Neural cell (in vitro differentiated cells): ENCODE measurements around the gene SIGLEC9.

Source experiments
- CTCF ChIP-seq: fragments of 450-650 bp; IDR thresholded peaks from 2 replicates; pipeline ENCODE4 v1.5.1; 2014; ENCODE audit warnings: antibody characterized with exemption, mild to moderate bottlenecking, moderate library complexity; ENCODE audit not compliant: poor library complexity, severe bottlenecking
- EP300 ChIP-seq: fragments of 450-650 bp; conservative IDR thresholded peaks from 2 replicates; pipeline ENCODE4 v1.6.1; 2014; ENCODE audit warnings: antibody characterized with exemption, mild to moderate bottlenecking, moderate library complexity; ENCODE audit not compliant: poor library complexity, severe bottlenecking
- EZH2 ChIP-seq: fragments of 200-600, 300-800 bp; shearing (Covaris generic), sonication (generic); IDR thresholded peaks from 2 replicates; pipeline ENCODE4 v1.6.1; 2014; ENCODE audit warnings: antibody characterized with exemption, low read length, borderline replicate concordance, mild to moderate bottlenecking; ENCODE audit not compliant: insufficient read depth, poor library complexity, severe bottlenecking
- MXI1 ChIP-seq: fragments of 450-650 bp; conservative IDR thresholded peaks from 2 replicates; pipeline ENCODE4 v1.6.1; 2014; ENCODE audit warnings: antibody characterized with exemption, mild to moderate bottlenecking; ENCODE audit not compliant: poor library complexity, severe bottlenecking
- REST ChIP-seq: IDR thresholded peaks from 2 replicates; pipeline ENCODE4 v1.6.1; 2012; ENCODE audit warnings: borderline replicate concordance
- TAF1 ChIP-seq: IDR thresholded peaks from 2 replicates; pipeline ENCODE4 v1.6.1; 2012; ENCODE audit warnings: low read depth

- no peak for TF ChIP-seq CTCF
- TF ChIP-seq MXI1, result no peak
- no peak for TF ChIP-seq REST
- TF ChIP-seq EZH2, result no peak
- TF ChIP-seq EP300, result no peak
- no peak for TF ChIP-seq TAF1
These were observed 49.0 kb downstream of the SIGLEC9 start for GRCh38 chr19:51173681-51174080.
